ENCODE data around the gene INPP5E.
"Not testable (repeated sequence)": the region's sequence is repeated elsewhere in the genome, so short reads cannot be mapped to it uniquely, and the experiment has no call there.

The INPP5E gene

GRCh38 chr9:136426787-136427186, 12.9 kb downstream of the INPP5E start:
- no peak for FAIRE-seq

- FAIRE-seq, result not testable (repeated sequence)
Measured at GRCh38 chr9:136425367-136425766, 14.3 kb downstream of the INPP5E start.

GRCh38 chr9:136424750-136425362, 14.8 kb downstream of the INPP5E start:
- no peak for FAIRE-seq

- FAIRE-seq, result no peak
Measured at GRCh38 chr9:136423432-136424146, 16.1 kb downstream of the INPP5E start.

- FAIRE-seq, result no peak
Measured at GRCh38 chr9:136422876-136423275, 16.8 kb downstream of the INPP5E start.

- FAIRE-seq, result no peak
Measured at GRCh38 chr9:136421791-136422190, 17.9 kb downstream of the INPP5E start.

- FAIRE-seq, result no peak
Measured at GRCh38 chr9:136419092-136419420, 20.6 kb downstream of the INPP5E start.

GRCh38 chr9:136418182-136419091, 21.2 kb downstream of the INPP5E start:
- FAIRE-seq, result no peak

GRCh38 chr9:136416914-136417313, 22.7 kb downstream of the INPP5E start:
- FAIRE-seq, result no peak

GRCh38 chr9:136416427-136416826, 23.2 kb downstream of the INPP5E start:
- no peak for FAIRE-seq

- no peak for FAIRE-seq
Measured at GRCh38 chr9:136412962-136413361, 26.7 kb downstream of the INPP5E start.

GRCh38 chr9:136411378-136411777, 28.3 kb downstream of the INPP5E start:
- FAIRE-seq, result no peak

- no peak for FAIRE-seq
Measured at GRCh38 chr9:136410500-136411287, 29.0 kb downstream of the INPP5E start, which contains the start of the genes ENTR1 and PMPCA. Gene ENTR1, minus strand, starts transcription at chr9:136410614. Its CDS starts 217 bp downstream, at chr9:136410397. Gene PMPCA, plus strand, starts transcription at chr9:136410658. Its CDS starts 11 bp downstream, at chr9:136410669.

- no peak for FAIRE-seq
Measured at GRCh38 chr9:136409557-136410455, 29.8 kb downstream of the INPP5E start.

GRCh38 chr9:136407911-136408310, 31.7 kb downstream of the INPP5E start:
- FAIRE-seq, result no peak

GRCh38 chr9:136407061-136407460, 32.6 kb downstream of the INPP5E start:
- FAIRE-seq, result not testable (repeated sequence)

GRCh38 chr9:136405904-136406303, 33.7 kb downstream of the INPP5E start:
- FAIRE-seq, result not testable (repeated sequence)

GRCh38 chr9:136405481-136405880, 34.2 kb downstream of the INPP5E start:
- FAIRE-seq, result no peak

GRCh38 chr9:136404801-136405136, 34.9 kb downstream of the INPP5E start:
- no peak for FAIRE-seq

GRCh38 chr9:136403915-136404800, 35.5 kb downstream of the INPP5E start:
- no peak for FAIRE-seq

GRCh38 chr9:136403538-136403914, 36.1 kb downstream of the INPP5E start:
- FAIRE-seq, result no peak
